Loucy (cell line): ENCODE results near the gene LMTK3.

ENCODE experiments used
- H2AFZ ChIP-seq: fragments of 200-600 bp; sonication (generic); 2 replicates; pipeline ENCODE4 v1.6.0; 2016; ENCODE audit warnings: antibody characterized with exemption, mild to moderate bottlenecking, low read length, moderate library complexity
- H3F3A ChIP-seq: fragments of 200-600 bp; 2 replicates; pipeline ENCODE4 v1.6.0; 2016; ENCODE audit warnings: antibody characterized with exemption, low read depth, mild to moderate bottlenecking
- H3K27me3 ChIP-seq: fragments of 200-600 bp; sonication (generic); 2 replicates; pipeline ENCODE4 v1.6.1; 2014; ENCODE audit warnings: low read length, mild to moderate bottlenecking; ENCODE audit not compliant: insufficient read depth, poor library complexity, severe bottlenecking
- H3K36me3 ChIP-seq: fragments of 200-600 bp; sonication (generic); 2 replicates; pipeline ENCODE4 v1.6.1; 2016; ENCODE audit warnings: low read length; ENCODE audit not compliant: insufficient read depth
- H3K4me1 ChIP-seq: fragments of 200-600 bp; sonication (generic); 2 replicates; pipeline ENCODE4 v1.5.1; 2014; ENCODE audit warnings: low read length, mild to moderate bottlenecking; ENCODE audit not compliant: insufficient read depth, poor library complexity, severe bottlenecking
- H3K4me2 ChIP-seq: fragments of 200-600 bp; sonication (generic); 2 replicates; pipeline ENCODE4 v1.6.0; 2014; ENCODE audit warnings: antibody characterized with exemption, low read length, low read depth, mild to moderate bottlenecking; ENCODE audit not compliant: poor library complexity, severe bottlenecking
- H3K4me3 ChIP-seq: fragments of 200-600 bp; sonication (generic); 2 replicates; pipeline ENCODE4 v1.5.1; 2014; ENCODE audit warnings: low read length, mild to moderate bottlenecking, mixed read lengths; ENCODE audit not compliant: poor library complexity, severe bottlenecking
- H3K79me2 ChIP-seq: fragments of 200-600 bp; sonication (generic); 2 replicates; pipeline ENCODE4 v1.6.1; 2014; ENCODE audit warnings: low read length; ENCODE audit not compliant: insufficient read depth
- H3K9ac ChIP-seq: fragments of 200-600 bp; sonication (generic); 2 replicates; pipeline ENCODE4 v1.6.0; 2014; ENCODE audit warnings: mild to moderate bottlenecking, low read depth, low read length, moderate library complexity; ENCODE audit not compliant: poor library complexity, severe bottlenecking
- H3K9me2 ChIP-seq: fragments of 200-600 bp; sonication (generic); replicated peaks from 2 replicates; pipeline ENCODE4 v1.6.1; 2016; ENCODE audit warnings: low read depth, low read length, mixed read lengths
- H3K9me3 ChIP-seq: fragments of 200-600 bp; sonication (generic); 2 replicates; pipeline ENCODE4 v1.6.1; 2014; ENCODE audit warnings: mild to moderate bottlenecking, antibody characterized with exemption, low read length, low read depth; ENCODE audit not compliant: insufficient read depth
- H4K20me1 ChIP-seq: fragments of 200-600 bp; sonication (generic); 2 replicates; pipeline ENCODE4 v1.6.0; 2014; ENCODE audit warnings: antibody characterized with exemption, low read length, mild to moderate bottlenecking; ENCODE audit not compliant: insufficient read depth, poor library complexity, severe bottlenecking
- EZH2phosphoT487 ChIP-seq: fragments of 200-600 bp; IDR thresholded peaks from 2 replicates; pipeline ENCODE4 v1.6.1; 2018; ENCODE audit warnings: antibody characterized with exemption, mild to moderate bottlenecking, moderate library complexity, borderline replicate concordance
- TF ChIP-seq, protein P1 (sequence below): fragments of 200-600 bp; sonication (generic); conservative IDR thresholded peaks from 2 replicates; pipeline ENCODE4 v1.5.1; 2014; ENCODE audit warnings: mild to moderate bottlenecking, antibody characterized with exemption, low read length

LMTK3 gene

DNA sequence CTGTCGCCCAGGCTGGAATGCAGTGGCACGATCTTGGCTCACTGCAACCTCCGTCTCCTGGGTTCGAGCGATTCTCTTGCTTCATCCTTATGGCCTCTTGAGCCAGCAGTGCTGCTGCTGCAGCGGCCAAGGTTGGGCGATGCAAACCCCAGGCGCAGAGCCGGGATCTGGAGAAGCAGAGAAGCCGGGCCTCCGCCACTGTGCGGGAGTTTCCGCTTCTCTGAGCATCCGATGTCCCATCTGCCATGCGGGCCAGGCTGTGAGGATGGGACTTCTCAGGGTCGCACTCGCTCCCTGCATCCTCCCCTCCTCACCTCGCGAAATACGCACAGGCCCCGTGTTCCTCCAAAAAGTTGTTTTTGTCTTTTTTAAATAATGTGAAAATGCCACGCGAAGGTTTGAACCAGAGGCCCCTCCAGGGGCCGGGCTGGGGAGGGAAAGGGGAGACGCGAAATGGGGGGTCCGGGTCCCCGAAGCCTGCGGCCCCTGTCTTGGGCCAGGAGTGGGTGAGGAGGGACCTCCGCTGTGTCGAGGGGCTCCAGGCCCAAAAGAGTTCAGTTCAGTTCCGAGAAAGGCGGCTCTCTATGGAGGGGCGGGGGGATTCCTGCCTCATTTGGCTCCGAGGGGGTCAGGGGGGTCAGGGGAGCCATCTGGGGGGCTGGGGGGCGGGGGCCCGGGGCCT lies 26.6 kb downstream of the LMTK3 start:
- H3F3A ChIP-seq: no peaks in the 10 kb centered on the region; the same call in 1 of the 2 replicates
- no peaks in the 10 kb centered on the region for H3K9me2 ChIP-seq
- no peaks in the 10 kb centered on the region for H3K4me1 ChIP-seq
- no peak overlapping the region for H3K9ac ChIP-seq
- no peak overlapping the region for H3K4me3 ChIP-seq
- H4K20me1 ChIP-seq: no peaks in the 10 kb centered on the region
- H3K9me3 ChIP-seq: no peaks in the 10 kb centered on the region
- TF ChIP-seq EZH2phosphoT487: no peak
- TF ChIP-seq, protein P1, sequence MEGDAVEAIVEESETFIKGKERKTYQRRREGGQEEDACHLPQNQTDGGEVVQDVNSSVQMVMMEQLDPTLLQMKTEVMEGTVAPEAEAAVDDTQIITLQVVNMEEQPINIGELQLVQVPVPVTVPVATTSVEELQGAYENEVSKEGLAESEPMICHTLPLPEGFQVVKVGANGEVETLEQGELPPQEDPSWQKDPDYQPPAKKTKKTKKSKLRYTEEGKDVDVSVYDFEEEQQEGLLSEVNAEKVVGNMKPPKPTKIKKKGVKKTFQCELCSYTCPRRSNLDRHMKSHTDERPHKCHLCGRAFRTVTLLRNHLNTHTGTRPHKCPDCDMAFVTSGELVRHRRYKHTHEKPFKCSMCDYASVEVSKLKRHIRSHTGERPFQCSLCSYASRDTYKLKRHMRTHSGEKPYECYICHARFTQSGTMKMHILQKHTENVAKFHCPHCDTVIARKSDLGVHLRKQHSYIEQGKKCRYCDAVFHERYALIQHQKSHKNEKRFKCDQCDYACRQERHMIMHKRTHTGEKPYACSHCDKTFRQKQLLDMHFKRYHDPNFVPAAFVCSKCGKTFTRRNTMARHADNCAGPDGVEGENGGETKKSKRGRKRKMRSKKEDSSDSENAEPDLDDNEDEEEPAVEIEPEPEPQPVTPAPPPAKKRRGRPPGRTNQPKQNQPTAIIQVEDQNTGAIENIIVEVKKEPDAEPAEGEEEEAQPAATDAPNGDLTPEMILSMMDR: no peak
- H2AFZ ChIP-seq: no peak overlapping the region
- no peak overlapping the region for H3K4me2 ChIP-seq
- H3K79me2 ChIP-seq: no peaks in the 10 kb centered on the region
- H3K36me3 ChIP-seq: no peaks in the 10 kb centered on the region
- H3K27me3 ChIP-seq: no peaks in the 10 kb centered on the region

GRCh38 chr19:48484247-48484893 lies 27.3 kb downstream of the LMTK3 start:
- Histone ChIP-seq H3K36me3 (no peaks in the 10 kb centered on the region), H3K9me2 (no peaks in the 10 kb centered on the region), H3F3A (no peaks in the 10 kb centered on the region; the same call in 1 of the 2 replicates), H3K4me2 (no peak overlapping the region), H3K9me3 (no peaks in the 10 kb centered on the region), H3K9ac (no peak overlapping the region), H3K4me1 (no peaks in the 10 kb centered on the region), H3K79me2 (no peaks in the 10 kb centered on the region), H3K27me3 (no peaks in the 10 kb centered on the region), H4K20me1 (no peaks in the 10 kb centered on the region), H3K4me3 (no peak overlapping the region), H2AFZ (no peak overlapping the region)
- TF ChIP-seq, protein P1: no peak
- TF ChIP-seq EZH2phosphoT487: no peak

- no peaks in the 10 kb centered on the region for H3K27me3 ChIP-seq
- no peaks in the 10 kb centered on the region; the same call in 1 of the 2 replicates for H3F3A ChIP-seq
- H3K9me3 ChIP-seq: no peaks in the 10 kb centered on the region
Measured at GRCh38 chr19:48483301-48483700, 28.3 kb downstream of the LMTK3 start.

More at GRCh38 chr19:48483301-48483700, 28.3 kb downstream of the LMTK3 start:
- TF ChIP-seq EZH2phosphoT487: no peak
- TF ChIP-seq, protein P1: no peak
- Histone ChIP-seq H3K79me2 (no peaks in the 10 kb centered on the region), H3K36me3 (peaks cover 5% of the 10 kb centered on the region; the same call in 1 of the 2 replicates), H3K9me2 (no peaks in the 10 kb centered on the region), H3K4me3 (no peak overlapping the region), H3K4me1 (no peaks in the 10 kb centered on the region), H3K4me2 (no peak overlapping the region), H2AFZ (no peak overlapping the region), H4K20me1 (no peaks in the 10 kb centered on the region), H3K9ac (no peak overlapping the region)
